Activated CD4-positive, CD25-positive, alpha-beta regulatory T cell treated with anti-CD3 and anti-CD28 coated beads, Interleukin-2, amount 50 U/mL, for 24 hours (primary cell): ENCODE measurements around the gene ENTPD8.

Source experiments
- ATAC-seq, 2 donors: fragments of 150-1000 bp; cut with Tn5 transposase; one replicate each; pipeline ENCODE4 v1.10.0; 2021; ENCODE audit warnings: mild to moderate bottlenecking in 1 of 2, moderate library complexity in 1 of 2

The ENTPD8 gene

GRCh38 chr9:137429974-137430722 lies 11.0 kb downstream of the ENTPD8 start:
- ATAC-seq, result no peak

- no peak for ATAC-seq
These were observed 11.6 kb downstream of the ENTPD8 start for GRCh38 chr9:137429546-137429890.

GRCh38 chr9:137428841-137429545 lies 12.2 kb downstream of the ENTPD8 start:
- no peak for ATAC-seq

GRCh38 chr9:137428311-137428630 lies 12.9 kb downstream of the ENTPD8 start:
- no peak for ATAC-seq

- no peak for ATAC-seq
These were observed 13.5 kb downstream of the ENTPD8 start for GRCh38 chr9:137427454-137428310.

- ATAC-seq, result no peak
These were observed 15.0 kb downstream of the ENTPD8 start for GRCh38 chr9:137426018-137426681.

- ATAC-seq, result peak; percentile 40 to 46
These were observed 17.5 kb downstream of the ENTPD8 start for GRCh38 chr9:137423514-137424291.

- ATAC-seq, result peak; percentile 86 to 92
These were observed 18.3 kb downstream of the ENTPD8 start, which contains the start of the genes EXD3 and NOXA1 for GRCh38 chr9:137422604-137423513. Gene EXD3 (minus strand): TSS chr9:137423162. CDS start chr9:137395357, 27,805 bp downstream. Gene NOXA1 (plus strand): TSS chr9:137423393. CDS start chr9:137423530, 137 bp downstream.

GRCh38 chr9:137421838-137422603 lies 19.1 kb downstream of the ENTPD8 start:
- ATAC-seq, result no peak

GRCh38 chr9:137417161-137418021 lies 23.8 kb downstream of the ENTPD8 start:
- ATAC-seq, result peak in 1 of 2 donors; percentile 33

GRCh38 chr9:137416563-137417151 lies 24.5 kb downstream of the ENTPD8 start:
- ATAC-seq, result no peak

- ATAC-seq, result no peak
These were observed 25.1 kb downstream of the ENTPD8 start for GRCh38 chr9:137416006-137416562.

- no peak for ATAC-seq
These were observed 25.7 kb downstream of the ENTPD8 start for GRCh38 chr9:137415451-137415850.

- ATAC-seq, result no peak
These were observed 28.7 kb downstream of the ENTPD8 start for GRCh38 chr9:137412431-137412830.

GRCh38 chr9:137411645-137412380 lies 29.3 kb downstream of the ENTPD8 start:
- ATAC-seq, result peak; percentile 44

- no peak for ATAC-seq
These were observed 29.9 kb downstream of the ENTPD8 start for GRCh38 chr9:137411260-137411644.

GRCh38 chr9:137410891-137411249 lies 30.3 kb downstream of the ENTPD8 start:
- no peak for ATAC-seq
